ENCODE results near the gene PNCK. TPM values are rescaled to one million over a fixed set of nuclear protein-coding genes. Genes with fewer than 3 reads are reported as not detected.

PNCK gene
- total and polyA plus RNA-seq, 2 of the 13 experiments (the other 11 are each of a cell fraction or from before 2014, with no cell fraction given), result 33.1 TPM; not detected in 1

DNA sequence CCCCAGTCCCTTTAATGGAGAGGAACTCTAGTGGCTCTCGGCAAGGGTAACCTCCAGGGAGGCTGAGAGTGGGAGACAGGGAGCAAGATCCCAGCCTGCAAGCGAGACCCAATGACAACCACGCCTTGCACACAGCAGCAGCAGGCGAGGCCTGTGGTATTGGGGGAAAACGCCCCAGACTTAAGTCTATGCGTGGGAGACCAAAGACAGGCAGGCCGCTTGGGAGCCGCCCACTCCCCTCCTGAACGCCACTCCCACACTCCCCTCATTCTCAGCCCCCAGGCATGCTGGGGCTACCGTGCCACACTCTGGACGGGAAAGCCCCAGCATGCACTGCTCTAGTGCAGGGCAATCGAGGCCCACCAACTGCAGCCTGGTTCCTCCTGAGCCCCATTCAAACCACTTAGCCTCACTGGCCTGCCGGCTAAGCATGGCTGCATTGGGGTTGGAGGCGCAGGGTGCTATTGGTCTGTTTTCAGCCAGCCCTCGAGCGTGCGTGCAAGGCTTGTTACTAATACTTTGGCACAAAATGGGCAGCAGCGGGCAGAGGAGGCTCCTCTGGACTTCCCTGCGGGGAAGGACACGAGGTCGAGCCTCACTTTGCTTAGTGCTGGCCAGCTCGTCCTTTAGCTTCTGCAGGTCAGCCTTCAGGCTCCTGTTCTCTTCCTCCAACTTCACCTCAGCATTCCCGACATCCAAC lies 28.9 kb upstream of the PNCK start (continued):
- TF ChIP-seq, protein P1, sequence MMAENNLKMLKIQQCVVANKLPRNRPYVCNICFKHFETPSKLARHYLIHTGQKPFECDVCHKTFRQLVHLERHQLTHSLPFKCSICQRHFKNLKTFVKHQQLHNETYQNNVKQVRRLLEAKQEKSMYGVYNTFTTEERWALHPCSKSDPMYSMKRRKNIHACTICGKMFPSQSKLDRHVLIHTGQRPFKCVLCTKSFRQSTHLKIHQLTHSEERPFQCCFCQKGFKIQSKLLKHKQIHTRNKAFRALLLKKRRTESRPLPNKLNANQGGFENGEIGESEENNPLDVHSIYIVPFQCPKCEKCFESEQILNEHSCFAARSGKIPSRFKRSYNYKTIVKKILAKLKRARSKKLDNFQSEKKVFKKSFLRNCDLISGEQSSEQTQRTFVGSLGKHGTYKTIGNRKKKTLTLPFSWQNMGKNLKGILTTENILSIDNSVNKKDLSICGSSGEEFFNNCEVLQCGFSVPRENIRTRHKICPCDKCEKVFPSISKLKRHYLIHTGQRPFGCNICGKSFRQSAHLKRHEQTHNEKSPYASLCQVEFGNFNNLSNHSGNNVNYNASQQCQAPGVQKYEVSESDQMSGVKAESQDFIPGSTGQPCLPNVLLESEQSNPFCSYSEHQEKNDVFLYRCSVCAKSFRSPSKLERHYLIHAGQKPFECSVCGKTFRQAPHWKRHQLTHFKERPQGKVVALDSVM (CRISPR knock-in tag; IDR thresholded peaks at IDR 0.05), result no peak

DNA sequence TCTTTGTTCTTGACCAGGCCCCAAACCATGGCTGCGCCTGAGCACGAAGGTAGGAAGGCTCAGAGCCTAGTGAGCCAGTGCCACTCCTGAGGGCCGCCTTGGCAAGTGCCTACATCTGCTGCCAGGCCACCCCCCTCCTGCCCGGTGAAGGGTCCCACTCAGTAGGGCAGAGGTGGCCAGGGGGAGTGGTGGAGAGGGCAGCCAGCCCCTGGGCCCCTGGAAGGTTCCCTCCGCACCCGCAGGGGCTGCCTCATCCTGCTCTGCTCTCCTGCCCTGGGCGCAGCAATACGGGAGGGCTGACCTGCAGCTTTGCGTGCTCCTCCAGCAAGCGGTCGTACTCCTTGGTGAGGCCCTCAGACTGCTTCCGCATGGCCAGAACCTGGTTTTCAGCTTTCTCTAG lies 28.1 kb upstream of the PNCK start:
- POLR2A ChIA-PET, result no interaction called here
- in situ Hi-C loops (cut with HindIII; ENCODE audit: extremely low pct_ligation_motif_present, low pct_unique_long_range_greater_than_20kb) (no loop called here), intact Hi-C loops (cut with micrococcal nuclease; ENCODE audit: unreplicated experiment) (no loop called here)
- CTCF ChIA-PET (ENCODE audit: low intra/inter-chr PET ratio, low total read pairs), result no interaction called here
- H4K20me1 ChIP-seq (ENCODE audit: insufficient read depth, low read length), result 0 out of 2 replicates have a peak, but pooled peaks cover 3% of the 10 kb centered on the region
- H3K9me3 ChIP-seq (ENCODE audit: low read length), result no peaks in the 10 kb centered on the region
- DNase-seq (ENCODE audit: low spot score) (no peak), ATAC-seq (no peak), FAIRE-seq (no peak)
- no peak overlapping the region for H2AFZ ChIP-seq (ENCODE audit: low read length)
- H3K4me1 ChIP-seq (ENCODE audit: insufficient read depth, low read length), result peaks cover 14% of the 10 kb centered on the region
- no CpG with 5 or more reads among the region's 12 CpGs for WGBS (ENCODE audit: low lambda C conversion rate)
- no peak overlapping the region for H3K27ac ChIP-seq (ENCODE audit: extremely low read length, insufficient read depth, low read length)
- H3K79me2 ChIP-seq (ENCODE audit: insufficient read depth, low read length), result no peaks in the 10 kb centered on the region
- no TSS peak for BruUV-seq (replicated peaks)
- no peak overlapping the region for H3K9ac ChIP-seq (ENCODE audit: insufficient read depth, low read depth, low read length)
- H3K4me3 ChIP-seq (replicated peaks in 1 of 3; ENCODE audit: insufficient read depth in 1 of 3, low read depth in 2 of 3, low read length in 3 of 3), result no peak overlapping the region
- peaks cover 5 to 9% of the 10 kb centered on the region in 2 experiments; a peak in 3 of 5 replicates for H3K36me3 ChIP-seq (replicated peaks in 1 of 2; ENCODE audit: control insufficient read depth in 1 of 2, insufficient read depth in 2 of 2, low read length in 2 of 2)
- no peaks in the 10 kb centered on the region for H3K27me3 ChIP-seq (ENCODE audit: control insufficient read depth in 1 of 2, insufficient read depth in 2 of 2, low read length in 2 of 2)
- no peak overlapping the region for H3K4me2 ChIP-seq (ENCODE audit: low read depth, low read length)
- TF ChIP-seq RBM39 (IDR thresholded peaks at IDR 0.05; ENCODE audit: low read depth, low read length, poor library complexity, severe bottlenecking), result no peak
- no peak for TF ChIP-seq ZFP62 (CRISPR knock-in tag; IDR thresholded peaks at IDR 0.05)
- TF ChIP-seq PAX8 (CRISPR knock-in tag; IDR thresholded peaks at IDR 0.05; ENCODE audit: borderline replicate concordance), result no peak
- TF ChIP-seq ZBTB7A (CRISPR knock-in tag; IDR thresholded peaks at IDR 0.05), result no peak
- TF ChIP-seq ZNF296 (CRISPR knock-in tag; conservative IDR thresholded peaks at IDR 0.05), result no peak
- TF ChIP-seq SRY (CRISPR knock-in tag; IDR thresholded peaks at IDR 0.05), result no peak
- TF ChIP-seq, protein P2, sequence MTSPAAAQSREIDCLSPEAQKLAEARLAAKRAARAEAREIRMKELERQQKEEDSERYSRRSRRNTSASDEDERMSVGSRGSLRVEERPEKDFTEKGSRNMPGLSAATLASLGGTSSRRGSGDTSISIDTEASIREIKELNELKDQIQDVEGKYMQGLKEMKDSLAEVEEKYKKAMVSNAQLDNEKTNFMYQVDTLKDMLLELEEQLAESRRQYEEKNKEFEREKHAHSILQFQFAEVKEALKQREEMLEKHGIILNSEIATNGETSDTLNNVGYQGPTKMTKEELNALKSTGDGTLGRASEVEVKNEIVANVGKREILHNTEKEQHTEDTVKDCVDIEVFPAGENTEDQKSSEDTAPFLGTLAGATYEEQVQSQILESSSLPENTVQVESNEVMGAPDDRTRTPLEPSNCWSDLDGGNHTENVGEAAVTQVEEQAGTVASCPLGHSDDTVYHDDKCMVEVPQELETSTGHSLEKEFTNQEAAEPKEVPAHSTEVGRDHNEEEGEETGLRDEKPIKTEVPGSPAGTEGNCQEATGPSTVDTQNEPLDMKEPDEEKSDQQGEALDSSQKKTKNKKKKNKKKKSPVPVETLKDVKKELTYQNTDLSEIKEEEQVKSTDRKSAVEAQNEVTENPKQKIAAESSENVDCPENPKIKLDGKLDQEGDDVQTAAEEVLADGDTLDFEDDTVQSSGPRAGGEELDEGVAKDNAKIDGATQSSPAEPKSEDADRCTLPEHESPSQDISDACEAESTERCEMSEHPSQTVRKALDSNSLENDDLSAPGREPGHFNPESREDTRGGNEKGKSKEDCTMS (CRISPR knock-in tag; conservative IDR thresholded peaks at IDR 0.05), result no peak
- no peak for TF ChIP-seq SP2 (CRISPR knock-in tag; IDR thresholded peaks at IDR 0.05)
- TF ChIP-seq CREB1 (IDR thresholded peaks at IDR 0.05), result no peak
- no peak for TF ChIP-seq CREB1 (CRISPR knock-in tag; IDR thresholded peaks at IDR 0.05)
- no peak for TF ChIP-seq JARID2 (CRISPR knock-in tag; IDR thresholded peaks at IDR 0.05; ENCODE audit: insufficient replicate concordance)
- no peak for TF ChIP-seq TP53 (CRISPR knock-in tag; conservative IDR thresholded peaks at IDR 0.05)
- TF ChIP-seq SOX5 (CRISPR knock-in tag; IDR thresholded peaks at IDR 0.05; ENCODE audit: borderline replicate concordance), result no peak
- TF ChIP-seq, protein P3, sequence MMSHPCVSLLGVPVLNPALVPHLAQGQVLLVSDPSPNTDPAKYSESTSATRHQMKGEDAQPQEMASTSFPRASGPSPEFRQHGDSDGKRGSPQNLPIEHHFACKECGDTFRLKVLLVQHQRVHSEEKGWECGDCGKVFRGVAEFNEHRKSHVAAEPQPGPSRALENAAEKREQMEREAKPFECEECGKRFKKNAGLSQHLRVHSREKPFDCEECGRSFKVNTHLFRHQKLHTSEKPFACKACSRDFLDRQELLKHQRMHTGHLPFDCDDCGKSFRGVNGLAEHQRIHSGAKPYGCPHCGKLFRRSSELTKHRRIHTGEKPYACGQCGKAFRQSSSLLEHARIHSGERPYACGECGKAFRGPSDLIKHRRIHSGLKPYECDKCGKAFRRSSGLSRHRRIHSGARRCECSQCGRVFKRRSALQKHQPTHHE (CRISPR knock-in tag; IDR thresholded peaks at IDR 0.05; ENCODE audit: borderline replicate concordance), result no peak
- no peak for TF ChIP-seq ZSCAN20 (CRISPR knock-in tag; IDR thresholded peaks at IDR 0.05; ENCODE audit: borderline replicate concordance)
- TF ChIP-seq ARNT (IDR thresholded peaks at IDR 0.05), result no peak

Data from HepG2 (cell line).